ENCODE results near the gene CDRT15. TPM values are rescaled to one million over a fixed set of nuclear protein-coding genes. Genes with fewer than 3 reads are reported as not detected.
"Not testable (repeated sequence)": the region's sequence is repeated elsewhere in the genome, so short reads cannot be mapped to it uniquely, and the experiment has no call there.

The CDRT15 gene
- polyA plus RNA-seq, 1 donor: 1.2 TPM

DNA sequence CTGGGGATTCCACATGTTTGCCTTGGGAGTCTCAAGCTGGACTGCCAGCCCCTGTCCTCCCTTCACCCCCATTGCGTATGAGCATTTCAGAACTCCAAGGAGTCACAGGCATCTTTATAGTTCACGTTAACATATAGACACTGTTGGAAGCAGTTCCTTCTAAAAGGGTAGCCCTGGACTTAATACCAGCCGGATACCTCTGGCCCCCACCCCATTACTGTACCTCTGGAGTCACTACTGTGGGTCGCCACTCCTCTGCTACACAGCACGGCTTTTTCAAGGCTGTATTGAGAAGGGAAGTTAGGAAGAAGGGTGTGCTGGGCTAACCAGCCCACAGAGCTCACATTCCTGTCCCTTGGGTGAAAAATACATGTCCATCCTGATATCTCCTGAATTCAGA lies 28.9 kb downstream of the CDRT15 start:
- no peak for DNase-seq

- DNase-seq: no peak
Observed at GRCh38 chr17:14206891-14207290, 29.8 kb downstream of the CDRT15 start.

DNA sequence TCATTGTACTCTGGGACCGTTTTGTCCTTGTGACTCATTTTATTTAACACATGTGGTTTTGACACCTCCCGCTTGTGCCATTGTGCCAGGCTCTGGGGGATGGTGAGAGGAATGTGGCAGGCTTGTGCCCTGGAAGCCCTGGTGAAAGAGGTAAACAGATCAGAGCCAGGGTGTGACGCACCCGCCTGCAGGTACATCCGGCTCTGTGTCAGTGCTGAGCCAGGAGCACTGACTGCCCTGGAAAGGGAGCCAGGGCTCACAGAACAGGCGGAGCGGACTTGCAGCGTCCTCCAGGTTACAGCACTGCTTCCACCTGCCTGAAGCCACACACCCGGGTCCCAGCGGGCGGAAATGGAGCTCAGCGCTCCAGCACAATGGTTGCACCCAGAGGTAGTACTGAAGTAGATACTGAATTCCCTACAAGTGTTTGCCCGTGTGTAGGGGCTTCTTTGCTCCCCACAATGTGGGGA lies 30.6 kb downstream of the CDRT15 start:
- no peak for DNase-seq

DNA sequence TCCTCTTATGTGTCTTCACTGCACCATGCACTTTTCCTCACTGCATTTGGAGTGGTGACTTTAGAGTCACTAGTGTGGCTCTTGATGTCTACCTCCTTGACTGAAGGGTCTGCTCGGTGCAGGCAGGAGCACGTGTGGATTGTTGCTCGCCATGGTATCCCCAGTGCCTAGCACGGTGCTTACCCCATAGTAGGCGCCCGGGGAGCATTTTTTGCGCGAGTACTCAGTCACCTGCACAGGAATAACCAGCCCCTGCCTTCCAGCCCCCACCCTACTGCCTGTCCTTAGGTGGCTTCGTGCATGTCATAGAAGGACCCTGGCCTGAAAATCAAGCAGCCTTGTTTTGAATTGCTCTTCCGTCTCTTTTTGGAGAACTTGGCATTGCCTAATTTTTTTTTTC lies 31.3 kb downstream of the CDRT15 start:
- DNase-seq: no peak

DNA sequence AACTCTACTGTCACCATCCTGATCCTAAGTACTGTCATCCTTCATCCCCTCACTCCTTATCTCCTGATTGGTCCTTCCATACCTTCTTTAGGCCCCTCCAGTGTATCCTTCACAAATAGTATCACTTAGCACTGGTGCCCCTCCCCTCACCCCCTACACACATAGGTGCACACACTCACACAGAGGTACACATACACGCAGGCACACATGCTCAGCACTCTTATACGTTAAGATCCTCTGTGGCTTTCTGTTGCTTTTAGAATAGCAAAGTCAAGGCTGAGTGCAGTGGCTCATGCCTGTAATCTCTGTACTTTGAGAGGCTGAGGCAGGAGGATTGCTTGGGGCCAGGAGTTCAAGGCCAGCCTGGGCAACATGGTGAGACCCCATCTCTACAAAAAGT lies 32.1 kb downstream of the CDRT15 start:
- DNase-seq: no peak

GRCh38 chr17:14204084-14204483 lies 32.6 kb downstream of the CDRT15 start:
- DNase-seq: no peak

DNA sequence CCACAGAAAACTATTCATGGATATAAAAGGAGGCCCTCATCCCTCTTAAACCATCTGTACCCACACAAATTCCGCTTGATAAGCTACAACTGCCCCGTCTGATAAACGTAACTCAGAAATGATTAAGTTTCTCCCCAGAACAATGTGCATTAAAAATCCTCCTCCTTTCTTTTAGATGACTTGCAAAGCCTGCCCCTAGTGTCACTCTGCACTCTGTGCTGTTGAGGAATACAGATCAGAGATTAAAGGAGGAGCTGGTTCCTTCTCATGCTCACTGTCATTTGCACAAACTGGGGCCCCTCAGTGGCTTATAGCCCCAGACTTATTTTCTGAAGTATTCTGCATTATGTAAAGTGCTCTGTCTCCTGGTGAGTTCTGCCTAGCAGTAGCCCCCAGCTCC lies 33.3 kb downstream of the CDRT15 start:
- DNase-seq: no peak

- DNase-seq: no peak
Observed at GRCh38 chr17:14202388-14203166, 34.1 kb downstream of the CDRT15 start.

DNA sequence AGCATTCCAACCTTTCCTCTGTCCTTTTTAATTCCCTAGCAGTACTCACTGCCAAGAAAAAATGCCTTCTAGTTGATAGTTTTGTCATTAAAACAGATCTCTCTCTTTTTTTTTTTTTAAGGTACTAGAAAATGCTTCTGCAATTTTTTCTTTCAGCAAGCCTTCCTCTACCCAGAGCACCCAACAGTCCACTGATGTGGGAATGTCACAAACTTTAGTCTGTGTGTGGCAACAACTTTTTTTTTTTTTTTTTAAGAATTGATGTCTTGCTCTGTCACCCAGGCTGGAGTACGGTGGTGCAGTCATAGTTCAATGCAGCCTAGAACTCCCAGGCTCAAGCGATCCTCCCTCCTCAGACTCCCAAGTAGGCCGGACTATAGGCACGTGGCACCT lies 34.7 kb downstream of the CDRT15 start:
- no peak for DNase-seq

DNA sequence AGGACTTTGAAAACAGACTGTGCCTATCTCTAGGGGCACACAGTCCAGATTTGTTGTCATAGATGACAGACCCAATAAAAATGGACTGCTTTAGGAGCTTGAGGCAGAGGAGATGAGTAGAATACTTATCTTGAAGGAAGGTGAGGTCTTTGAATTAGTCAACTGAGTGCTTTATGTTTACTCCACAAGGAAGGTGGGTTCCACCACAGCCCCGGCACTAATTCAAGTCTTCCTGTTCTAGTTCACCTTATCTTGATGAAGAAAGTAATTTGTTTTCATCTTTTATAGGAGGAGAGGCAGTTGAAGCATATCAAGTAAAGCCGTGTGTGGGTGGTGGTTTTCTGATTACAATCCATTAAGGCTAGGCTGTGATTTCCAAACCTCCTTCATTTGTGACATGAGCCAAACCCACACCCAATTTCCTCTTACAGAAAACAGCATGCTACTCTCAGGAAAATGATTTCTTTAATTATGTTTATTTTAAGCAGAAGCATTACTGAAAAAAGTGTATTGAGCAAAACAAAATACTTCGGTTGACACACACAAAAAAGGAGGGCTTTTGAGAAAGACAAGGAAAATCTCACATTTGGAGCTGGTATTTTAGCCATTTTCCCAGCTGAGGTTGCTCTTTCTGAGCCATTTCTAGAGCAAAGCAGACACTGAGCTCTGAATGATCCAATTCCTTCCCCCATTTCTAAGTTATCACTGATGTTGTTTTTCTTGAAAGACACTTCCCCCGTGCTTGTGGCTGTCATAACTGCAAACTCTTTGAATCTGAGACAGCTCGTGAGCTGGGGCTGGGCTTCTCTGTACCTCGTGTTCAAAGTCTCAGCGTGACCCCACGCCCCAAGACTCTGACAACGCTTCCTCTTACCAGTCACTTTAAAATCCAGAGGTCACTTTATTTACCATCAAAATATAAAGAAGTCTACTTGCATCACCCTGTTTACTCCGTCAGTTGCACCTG lies 35.4 kb downstream of the CDRT15 start:
- no peak for DNase-seq

- DNase-seq: no peak
Observed at GRCh38 chr17:14200354-14200753, 36.3 kb downstream of the CDRT15 start.

GRCh38 chr17:14199601-14200000 lies 37.1 kb downstream of the CDRT15 start:
- DNase-seq: no peak

- DNase-seq: no peak
Observed at GRCh38 chr17:14198575-14198974, 38.1 kb downstream of the CDRT15 start.

- DNase-seq: no peak
Observed at GRCh38 chr17:14198013-14198412, 38.6 kb downstream of the CDRT15 start.

- DNase-seq: no peak
Observed at GRCh38 chr17:14197586-14197985, 39.1 kb downstream of the CDRT15 start.

DNA sequence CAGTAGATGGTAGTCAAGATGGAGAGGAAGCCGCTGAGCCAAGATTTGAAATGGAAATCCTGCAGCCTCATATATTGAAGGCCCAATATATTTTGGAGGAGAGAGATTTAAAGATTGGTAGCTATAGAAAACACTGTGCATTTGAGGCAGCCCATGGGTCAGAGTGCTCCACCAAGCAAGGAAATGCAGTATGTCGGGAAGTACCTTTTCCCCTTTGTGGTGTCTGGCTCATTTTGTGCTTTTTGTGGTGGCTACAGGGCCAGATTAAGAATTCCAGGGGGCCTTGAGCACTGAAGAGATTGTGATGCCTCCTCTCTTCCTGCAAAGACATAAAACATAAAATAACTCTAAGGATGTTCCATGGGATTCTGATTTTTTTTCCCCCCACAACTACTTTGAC lies 39.6 kb downstream of the CDRT15 start:
- no peak for DNase-seq

GRCh38 chr17:14196377-14196997 lies 40.2 kb downstream of the CDRT15 start:
- no peak for DNase-seq

DNA sequence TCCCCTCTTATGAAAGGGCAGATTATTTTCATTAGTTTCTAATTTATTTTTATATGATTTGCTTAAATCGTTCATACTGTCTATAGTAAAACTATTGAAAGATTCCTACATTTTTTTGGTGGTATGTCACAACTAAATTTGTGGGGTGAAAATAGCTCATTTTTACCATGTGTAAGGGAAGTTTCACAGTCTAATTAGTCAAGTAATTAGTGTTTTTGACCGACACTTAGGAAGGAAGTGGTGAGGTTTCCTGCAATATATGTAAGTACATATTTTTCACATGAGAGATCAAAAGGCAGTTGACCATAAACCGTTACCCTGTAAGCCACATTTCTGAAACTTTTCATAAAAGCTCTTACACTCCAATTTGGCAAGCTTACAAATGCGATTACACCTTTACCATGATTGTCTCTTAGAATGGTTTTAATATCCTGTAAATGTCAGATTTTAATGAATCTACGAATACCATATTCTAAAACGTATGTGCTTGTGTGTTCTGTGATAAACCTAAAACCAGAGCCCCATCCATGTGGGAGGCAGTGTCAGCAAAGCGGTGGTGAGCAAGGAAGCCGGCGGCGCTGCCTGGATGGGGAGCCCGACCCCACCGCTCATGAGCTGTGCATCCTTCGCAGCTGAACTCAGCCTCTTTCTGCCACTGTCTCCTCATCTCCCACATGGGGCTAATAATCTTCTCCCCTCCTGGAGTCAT lies 43.9 kb downstream of the CDRT15 start:
- DNase-seq: not testable (repeated sequence)

GRCh38 chr17:14192039-14192438 lies 44.6 kb downstream of the CDRT15 start:
- DNase-seq: not testable (repeated sequence)

- not testable (repeated sequence) for DNase-seq
Observed at GRCh38 chr17:14191469-14191868, 45.2 kb downstream of the CDRT15 start.

DNA sequence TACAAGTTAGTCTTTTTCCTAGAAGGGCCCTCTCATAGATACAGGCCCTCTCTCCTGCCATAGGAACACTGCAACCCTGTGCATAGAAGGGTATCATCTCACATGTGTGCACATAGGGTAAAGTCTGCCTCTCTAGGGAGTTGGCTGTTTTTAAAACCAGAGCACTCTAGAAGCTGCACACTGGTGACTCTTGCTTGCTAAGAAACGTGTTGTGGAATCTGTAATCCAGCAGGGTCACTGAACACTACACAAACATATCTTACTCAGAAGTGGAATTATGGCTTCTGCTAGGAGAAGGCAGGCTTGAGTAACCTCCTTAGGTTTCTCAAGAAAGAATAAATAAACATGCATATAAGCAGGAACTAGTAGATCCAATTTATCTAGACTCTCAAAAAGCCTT lies 45.9 kb downstream of the CDRT15 start:
- DNase-seq: not testable (repeated sequence)

DNA sequence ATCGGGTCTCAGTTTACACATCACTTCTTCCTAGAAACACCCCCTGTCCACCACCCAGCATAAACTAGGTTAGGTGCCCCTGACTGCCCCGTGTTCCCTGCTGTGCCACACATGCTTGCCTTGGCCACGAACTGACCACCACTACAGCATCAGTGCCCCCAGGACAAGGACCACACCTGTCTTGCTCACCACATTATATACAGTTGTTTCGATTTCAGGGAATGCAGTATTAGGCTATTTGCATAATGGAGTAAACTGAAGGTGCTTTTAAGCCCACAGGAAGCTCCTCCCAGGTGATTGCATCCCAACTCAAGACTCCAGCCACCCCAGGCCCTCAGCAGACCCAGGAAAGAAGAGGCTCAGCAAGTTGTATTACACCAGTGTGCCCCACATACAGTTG lies 50.2 kb downstream of the CDRT15 start:
- DNase-seq: not testable (repeated sequence)
